Kidney epithelial cell (primary cell): ENCODE results near the gene OR2F2. TPM values are rescaled to one million over a fixed set of nuclear protein-coding genes. Genes with fewer than 3 reads are reported as not detected.

Source experiments
- DNase-seq: peaks from one replicate; pipeline ENCODE4 v3.0.0-alpha.2; 2010; ENCODE audit warnings: low read depth
- H3K27me3 ChIP-seq: 2 replicates; pipeline ENCODE4 v1.6.0; 2011; ENCODE audit warnings: low read length; ENCODE audit not compliant: control insufficient read depth, insufficient read depth
- H3K36me3 ChIP-seq: 2 replicates; pipeline ENCODE4 v1.5.1; 2011; ENCODE audit warnings: low read length; ENCODE audit not compliant: control insufficient read depth, insufficient read depth
- H3K4me3 ChIP-seq: 2 replicates; pipeline ENCODE4 v1.5.1; 2011; ENCODE audit warnings: low read depth, mild to moderate bottlenecking, control low read depth, low read length
- total RNA-seq: library from RNA; depleted of rRNA; stranded (reverse); fragments of >200 nt; gene quantifications from 2 replicates; pipeline ENCODE4 v1.2.3, GENCODE V29; 2015
- TF ChIP-seq, protein P1 (sequence below): IDR thresholded peaks from 2 replicates; pipeline ENCODE4 v1.5.1; 2011; ENCODE audit warnings: mild to moderate bottlenecking, moderate library complexity, low read length, control low read depth, inconsistent platforms; ENCODE audit not compliant: insufficient read depth, poor library complexity, severe bottlenecking

Gene OR2F2
- total RNA-seq, 1 donor from 2014 or later, result not detected

DNA sequence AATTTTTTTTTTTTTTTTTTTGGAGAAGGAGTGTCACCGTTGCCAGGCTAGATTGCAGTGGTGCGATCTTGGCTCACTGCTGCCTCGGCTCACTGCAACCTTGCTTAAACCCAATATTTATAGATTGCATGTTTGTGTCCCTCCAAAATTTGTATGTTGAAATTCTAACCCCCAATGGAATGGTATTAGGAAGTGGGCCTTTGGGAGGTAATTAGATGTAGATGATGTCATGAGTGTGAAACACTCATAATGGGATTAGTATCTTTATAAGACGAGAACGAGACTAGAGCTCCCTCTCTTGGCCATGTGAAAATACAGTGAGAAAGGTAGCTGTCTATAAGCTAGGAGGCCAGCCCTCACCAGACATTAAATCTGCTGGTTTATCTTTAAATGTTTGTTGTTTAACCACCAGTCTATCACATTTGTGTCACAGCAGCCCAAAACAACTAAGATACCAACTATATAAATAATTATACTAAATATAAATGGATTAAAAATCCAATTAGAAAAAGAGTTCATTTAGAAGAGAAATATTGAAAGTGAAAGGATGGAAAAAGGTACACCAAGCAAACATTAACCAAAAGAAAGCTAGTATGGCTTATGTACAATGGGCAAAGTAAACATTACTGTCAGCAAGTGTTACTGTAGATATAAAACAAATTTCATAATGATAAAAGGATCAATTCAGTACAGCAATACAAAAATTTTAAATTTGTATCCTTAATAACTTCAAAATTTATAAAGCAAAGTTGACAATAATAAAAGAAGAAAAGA, 42.3 kb upstream of the OR2F2 start:
- H3K27me3 ChIP-seq, result no peaks in the 10 kb centered on the region
- H3K4me3 ChIP-seq, result no peak overlapping the region
- TF ChIP-seq, protein P1, sequence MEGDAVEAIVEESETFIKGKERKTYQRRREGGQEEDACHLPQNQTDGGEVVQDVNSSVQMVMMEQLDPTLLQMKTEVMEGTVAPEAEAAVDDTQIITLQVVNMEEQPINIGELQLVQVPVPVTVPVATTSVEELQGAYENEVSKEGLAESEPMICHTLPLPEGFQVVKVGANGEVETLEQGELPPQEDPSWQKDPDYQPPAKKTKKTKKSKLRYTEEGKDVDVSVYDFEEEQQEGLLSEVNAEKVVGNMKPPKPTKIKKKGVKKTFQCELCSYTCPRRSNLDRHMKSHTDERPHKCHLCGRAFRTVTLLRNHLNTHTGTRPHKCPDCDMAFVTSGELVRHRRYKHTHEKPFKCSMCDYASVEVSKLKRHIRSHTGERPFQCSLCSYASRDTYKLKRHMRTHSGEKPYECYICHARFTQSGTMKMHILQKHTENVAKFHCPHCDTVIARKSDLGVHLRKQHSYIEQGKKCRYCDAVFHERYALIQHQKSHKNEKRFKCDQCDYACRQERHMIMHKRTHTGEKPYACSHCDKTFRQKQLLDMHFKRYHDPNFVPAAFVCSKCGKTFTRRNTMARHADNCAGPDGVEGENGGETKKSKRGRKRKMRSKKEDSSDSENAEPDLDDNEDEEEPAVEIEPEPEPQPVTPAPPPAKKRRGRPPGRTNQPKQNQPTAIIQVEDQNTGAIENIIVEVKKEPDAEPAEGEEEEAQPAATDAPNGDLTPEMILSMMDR, result peak; percentile 23
- DNase-seq, result no peak
- no peaks in the 10 kb centered on the region for H3K36me3 ChIP-seq

GRCh38 chr7:143896667-143897066, 38.4 kb upstream of the OR2F2 start:
- no peak overlapping the region for H3K4me3 ChIP-seq
- DNase-seq, result no peak
- TF ChIP-seq, protein P1, result no peak
- no peaks in the 10 kb centered on the region for H3K27me3 ChIP-seq
- no peaks in the 10 kb centered on the region for H3K36me3 ChIP-seq

DNA sequence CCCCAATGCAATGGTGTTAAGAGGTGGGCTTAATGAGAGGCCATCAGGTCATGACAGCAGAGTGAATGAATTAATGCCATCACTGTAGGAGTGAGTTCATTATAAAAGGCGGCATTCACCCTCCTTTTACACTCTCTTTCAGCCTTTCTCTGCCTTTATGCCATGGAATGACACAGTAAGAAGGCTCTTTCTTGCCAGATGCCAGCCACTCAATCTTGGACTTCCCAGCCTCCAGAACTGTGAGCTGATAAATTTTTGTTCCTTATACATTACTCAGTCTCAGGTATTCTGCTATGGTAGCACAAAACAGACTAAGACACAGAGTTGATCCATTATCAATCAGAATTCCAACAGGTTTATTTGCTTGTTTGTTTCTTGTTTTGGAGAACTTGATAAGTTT, 36.2 kb upstream of the OR2F2 start:
- DNase-seq, result no peak

GRCh38 chr7:143900230-143900766, 34.7 kb upstream of the OR2F2 start:
- Histone ChIP-seq H3K4me3 (no peak overlapping the region), H3K36me3 (no peaks in the 10 kb centered on the region), H3K27me3 (no peaks in the 10 kb centered on the region)
- no peak for DNase-seq
- TF ChIP-seq, protein P1, result no peak

More for the DNA sequence above, 36.2 kb upstream of the OR2F2 start:
- TF ChIP-seq, protein P1, result no peak
- no peak overlapping the region for H3K4me3 ChIP-seq
- no peaks in the 10 kb centered on the region for H3K27me3 ChIP-seq
- H3K36me3 ChIP-seq, result no peaks in the 10 kb centered on the region

- Histone ChIP-seq H3K36me3 (no peaks in the 10 kb centered on the region), H3K27me3 (no peaks in the 10 kb centered on the region), H3K4me3 (peak overlapping the region; percentile 71)
- DNase-seq, result no peak
- TF ChIP-seq, protein P1, result no peak
Observed at GRCh38 chr7:143901332-143901667, 33.7 kb upstream of the OR2F2 start.

- Histone ChIP-seq H3K36me3 (no peaks in the 10 kb centered on the region), H3K4me3 (peak within 1 kb of the TSS; percentile 71), H3K27me3 (no peaks in the 10 kb centered on the region)
- peak; percentile 72 for DNase-seq
- TF ChIP-seq, protein P1, result peak; percentile 48
Observed at GRCh38 chr7:143901668-143902331, 33.2 kb upstream of the OR2F2 start, which contains the start of gene TCAF1. Gene TCAF1 (minus strand): TSS chr7:143902176. CDS start chr7:143876608, 25,568 bp downstream.
